Epithelial cell of umbilical artery (primary cell): Measurements from ENCODE around the gene CHCHD6. TPM values are rescaled to one million over a fixed set of nuclear protein-coding genes. Genes with fewer than 3 reads are reported as not detected.

Source experiments
- total RNA-seq: library from RNA; depleted of rRNA; stranded (reverse); fragments of >200 nt; gene quantifications from 2 replicates; pipeline ENCODE4 v1.2.3, GENCODE V29; 2014

CHCHD6 gene, protein sequence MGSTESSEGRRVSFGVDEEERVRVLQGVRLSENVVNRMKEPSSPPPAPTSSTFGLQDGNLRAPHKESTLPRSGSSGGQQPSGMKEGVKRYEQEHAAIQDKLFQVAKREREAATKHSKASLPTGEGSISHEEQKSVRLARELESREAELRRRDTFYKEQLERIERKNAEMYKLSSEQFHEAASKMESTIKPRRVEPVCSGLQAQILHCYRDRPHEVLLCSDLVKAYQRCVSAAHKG
- total RNA-seq, result 14.0 and 15.8 TPM in 2 replicates

GRCh38 chr3:126703512-126704493 is at the start of gene CHCHD6:
CHCHD6 (plus strand) TSS chr3:126704240; CDS start chr3:126704313, 73 bp downstream.

GRCh38 chr3:126654571-126655383 is 49.3 kb upstream of the CHCHD6 start, which contains the start of gene TXNRD3:
TXNRD3 (minus strand) TSS chr3:126655124.

DNA sequence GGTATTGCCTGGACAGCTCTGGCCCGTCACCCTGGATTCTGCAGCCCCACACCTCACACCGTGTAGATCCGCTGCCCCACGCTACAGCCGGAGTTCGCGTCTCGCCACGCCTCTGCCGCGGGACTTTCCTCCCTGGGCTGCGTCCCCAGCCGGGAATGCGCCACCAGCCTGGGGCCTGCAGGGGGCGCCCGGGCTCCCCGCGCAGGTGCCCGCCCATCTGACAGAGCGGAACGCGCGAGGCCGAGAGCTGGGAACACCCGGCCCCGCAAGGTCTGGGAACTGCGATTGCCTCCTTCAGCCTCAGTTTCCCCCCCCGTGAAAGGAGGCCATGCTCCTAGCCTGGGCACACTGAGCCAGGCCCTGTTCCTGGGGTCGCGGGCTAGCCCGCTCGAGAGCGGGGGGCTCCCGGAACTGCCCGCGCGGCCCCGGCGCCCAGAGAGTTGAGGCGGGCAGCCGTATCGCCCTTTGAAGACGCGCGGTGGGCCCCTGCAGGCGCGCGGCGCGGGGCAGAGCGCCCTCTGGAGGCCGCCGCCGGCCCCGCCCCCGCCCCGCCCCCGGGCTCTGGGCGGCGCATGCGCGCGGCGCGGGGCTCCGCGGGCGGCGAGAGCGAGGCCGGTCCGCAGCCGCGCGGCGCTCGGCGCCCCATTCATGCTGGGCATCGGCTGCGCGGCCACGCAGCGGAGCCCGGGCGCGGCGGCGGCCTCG is 278.6 kb downstream of the CHCHD6 start, which contains the start of gene PLXNA1:
TSS of gene PLXNA1 (plus strand) at position 645 of the 705 bp plus-strand sequence. CDS start 5,479 bp downstream, outside the sequence.

Other genes with a start within 250 kb of the CHCHD6 start
- 12.7 and 17.0 TPM in 2 replicates for gene ZXDC, start 228.3 kb upstream of the CHCHD6 start, total RNA-seq
- not detected in 2 replicates for gene UROC1, start 186.5 kb upstream of the CHCHD6 start, total RNA-seq
- not detected in 2 replicates for gene CHST13, start 180.1 kb upstream of the CHCHD6 start, total RNA-seq
- gene C3orf22, start 145.3 kb upstream of the CHCHD6 start, total RNA-seq, result not detected in 2 replicates
- gene TXNRD3, start 49.1 kb upstream of the CHCHD6 start, total RNA-seq, result 7.3 and 8.4 TPM in 2 replicates